Fibroblast of villous mesenchyme (primary cell): Measurements from ENCODE around the gene FAM229B. TPM values are rescaled to one million over a fixed set of nuclear protein-coding genes. Genes with fewer than 3 reads are reported as not detected.

Source experiments
- DNase-seq: peaks from one replicate; pipeline ENCODE4 v3.0.0-alpha.2; 2010; ENCODE audit warnings: low read depth
- H3K4me3 ChIP-seq: 2 replicates; pipeline ENCODE4 v1.5.1; 2011; ENCODE audit warnings: low read depth, mild to moderate bottlenecking, low read length
- total RNA-seq: library from RNA; depleted of rRNA; stranded (reverse); fragments of >200 nt; gene quantifications from 2 replicates; pipeline ENCODE4 v1.2.3, GENCODE V29; 2012
- TF ChIP-seq, protein P1 (sequence below): IDR thresholded peaks from 2 replicates; pipeline ENCODE4 v1.5.1; 2012; ENCODE audit warnings: low read depth, mild to moderate bottlenecking, low read length; ENCODE audit not compliant: insufficient read depth

Gene FAM229B
- total RNA-seq, 1 donor = 8.6 TPM

DNA sequence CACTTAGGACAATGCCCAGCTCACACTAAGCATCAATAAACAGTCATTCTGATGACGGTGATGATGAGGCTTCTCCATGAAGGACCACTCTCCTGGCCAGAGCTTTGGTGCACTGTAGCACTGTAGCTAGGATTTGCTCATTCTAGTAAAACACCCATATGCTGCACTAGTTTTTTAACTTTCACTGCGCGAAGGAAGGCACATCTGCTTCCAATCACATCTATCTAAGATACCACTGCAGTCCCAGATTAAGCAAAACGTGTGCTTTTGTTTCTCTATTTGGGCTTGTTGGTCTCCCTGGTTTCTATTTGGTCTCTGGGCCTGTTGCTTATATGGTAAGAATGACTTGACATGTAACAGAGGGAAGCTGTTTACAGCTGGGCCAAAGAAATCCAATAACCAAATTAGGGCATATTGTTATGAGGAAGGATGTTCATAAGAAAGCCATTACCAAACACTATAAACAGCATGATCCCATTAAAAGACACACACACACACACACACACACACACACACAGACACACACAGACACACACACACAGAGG, 62.4 kb downstream of the FAM229B start:
- no peak overlapping the region for H3K4me3 ChIP-seq
- TF ChIP-seq, protein P1, sequence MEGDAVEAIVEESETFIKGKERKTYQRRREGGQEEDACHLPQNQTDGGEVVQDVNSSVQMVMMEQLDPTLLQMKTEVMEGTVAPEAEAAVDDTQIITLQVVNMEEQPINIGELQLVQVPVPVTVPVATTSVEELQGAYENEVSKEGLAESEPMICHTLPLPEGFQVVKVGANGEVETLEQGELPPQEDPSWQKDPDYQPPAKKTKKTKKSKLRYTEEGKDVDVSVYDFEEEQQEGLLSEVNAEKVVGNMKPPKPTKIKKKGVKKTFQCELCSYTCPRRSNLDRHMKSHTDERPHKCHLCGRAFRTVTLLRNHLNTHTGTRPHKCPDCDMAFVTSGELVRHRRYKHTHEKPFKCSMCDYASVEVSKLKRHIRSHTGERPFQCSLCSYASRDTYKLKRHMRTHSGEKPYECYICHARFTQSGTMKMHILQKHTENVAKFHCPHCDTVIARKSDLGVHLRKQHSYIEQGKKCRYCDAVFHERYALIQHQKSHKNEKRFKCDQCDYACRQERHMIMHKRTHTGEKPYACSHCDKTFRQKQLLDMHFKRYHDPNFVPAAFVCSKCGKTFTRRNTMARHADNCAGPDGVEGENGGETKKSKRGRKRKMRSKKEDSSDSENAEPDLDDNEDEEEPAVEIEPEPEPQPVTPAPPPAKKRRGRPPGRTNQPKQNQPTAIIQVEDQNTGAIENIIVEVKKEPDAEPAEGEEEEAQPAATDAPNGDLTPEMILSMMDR = no peak
- peak; percentile 88 for DNase-seq

DNA sequence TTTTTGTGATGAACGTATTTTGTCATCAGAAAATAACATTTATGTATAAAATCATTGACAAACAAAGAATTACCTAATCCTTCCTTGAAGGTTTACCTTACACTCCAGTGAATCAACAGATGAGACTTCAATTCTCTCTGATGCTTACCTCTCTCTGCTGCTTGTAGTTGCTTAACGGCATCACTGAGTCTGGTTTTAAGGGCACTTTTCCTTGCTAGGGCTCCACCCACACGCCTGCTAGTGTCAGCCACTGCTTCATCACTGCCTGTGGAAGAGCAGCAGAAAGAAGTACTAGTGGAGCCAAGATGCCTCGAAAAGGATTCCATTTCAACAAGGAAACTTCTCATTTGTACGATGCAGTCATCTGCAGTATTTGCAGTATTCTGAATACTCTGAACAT, 63.0 kb downstream of the FAM229B start:
- no peak overlapping the region for H3K4me3 ChIP-seq
- TF ChIP-seq, protein P1 = no peak
- DNase-seq = peak; percentile 59

Other genes starting within 250 kb of the FAM229B start
- 26.8 and 35.1 TPM in 2 replicates for gene FYN, start 214.1 kb upstream of the FAM229B start, total RNA-seq
- gene CCN6, start 33.5 kb upstream of the FAM229B start, total RNA-seq = not detected in 2 replicates
- gene TUBE1, start 109 bp upstream of the FAM229B start, total RNA-seq = 31.5 and 38.7 TPM in 2 replicates
- 197 and 481 TPM in 2 replicates for gene LAMA4, start 167.0 kb downstream of the FAM229B start, total RNA-seq